SK-MEL-5 (cell line): ENCODE measurements around the gene AAMP. TPM values are rescaled to one million over a fixed set of nuclear protein-coding genes. Genes with fewer than 3 reads are reported as not detected.
A peak's percentile ranks its signal among the peaks of the same experiment; 100 is the strongest.

Experiments used
- DNase-seq: peaks from one replicate; pipeline ENCODE4 v3.0.0-alpha.2; 2016; ENCODE audit warnings: low read depth, low spot score
- in situ Hi-C: cut with HindIII; loops from 2 replicates; pipeline ENCODE4 v1.10.0; 2016; ENCODE audit warnings: low sequenced_read_pairs, high pct_unique_total_duplicates, low pct_unique_long_range_greater_than_20kb
- total RNA-seq: library from RNA; depleted of rRNA; stranded (reverse); fragments of >200 nt; shearing (Covaris generic); gene quantifications from 2 replicates; pipeline ENCODE4 v1.2.3, GENCODE V29; 2014; rRNA removed

Gene AAMP
- total RNA-seq, 1 experiment from 2014 or later, result 153 TPM

DNA sequence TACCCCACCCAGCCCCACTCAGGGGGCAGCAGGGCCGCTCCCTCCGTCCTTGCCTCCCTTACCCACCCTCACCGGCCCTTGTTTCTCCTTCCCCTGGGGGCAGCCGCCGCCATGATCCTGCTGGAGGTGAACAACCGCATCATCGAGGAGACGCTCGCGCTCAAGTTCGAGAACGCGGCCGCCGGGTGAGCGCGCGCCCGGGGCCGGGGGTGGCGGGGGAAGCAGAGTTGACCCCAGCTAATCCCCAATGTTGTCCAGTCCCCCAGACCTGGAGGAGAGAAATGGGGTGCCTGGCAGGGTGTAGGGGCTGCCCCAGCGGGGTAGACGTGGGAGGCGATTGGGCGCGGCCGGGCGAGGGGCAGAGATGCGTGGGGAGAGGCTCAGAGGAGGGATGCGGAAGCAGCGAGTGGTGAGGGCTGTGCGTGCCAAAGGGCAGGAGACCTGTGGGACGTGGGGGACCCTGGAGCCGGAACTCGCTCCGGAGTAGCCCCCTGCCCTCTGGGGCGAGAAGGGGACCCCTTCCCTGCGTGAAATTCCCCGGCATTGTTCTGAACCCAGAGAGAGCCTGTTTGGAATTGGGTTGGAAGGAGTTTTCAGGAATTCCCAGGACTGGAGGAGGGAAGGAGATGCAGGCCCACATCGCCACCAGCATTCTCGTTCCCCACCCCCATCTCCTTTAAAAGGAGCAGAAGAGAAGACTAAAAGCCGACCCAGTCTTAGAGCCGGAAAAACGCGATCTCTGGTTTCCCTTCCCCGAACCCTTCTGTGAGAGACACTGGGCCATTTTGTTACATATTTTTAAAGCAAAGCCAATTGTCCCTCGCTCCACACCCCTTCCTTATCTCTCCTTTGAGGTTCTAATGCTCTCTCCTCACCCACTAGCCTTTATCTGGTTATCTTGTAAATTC lies 52.3 kb downstream of the AAMP start:
- in situ Hi-C loops, result no loop called here
- DNase-seq, result peak; percentile 35

DNA sequence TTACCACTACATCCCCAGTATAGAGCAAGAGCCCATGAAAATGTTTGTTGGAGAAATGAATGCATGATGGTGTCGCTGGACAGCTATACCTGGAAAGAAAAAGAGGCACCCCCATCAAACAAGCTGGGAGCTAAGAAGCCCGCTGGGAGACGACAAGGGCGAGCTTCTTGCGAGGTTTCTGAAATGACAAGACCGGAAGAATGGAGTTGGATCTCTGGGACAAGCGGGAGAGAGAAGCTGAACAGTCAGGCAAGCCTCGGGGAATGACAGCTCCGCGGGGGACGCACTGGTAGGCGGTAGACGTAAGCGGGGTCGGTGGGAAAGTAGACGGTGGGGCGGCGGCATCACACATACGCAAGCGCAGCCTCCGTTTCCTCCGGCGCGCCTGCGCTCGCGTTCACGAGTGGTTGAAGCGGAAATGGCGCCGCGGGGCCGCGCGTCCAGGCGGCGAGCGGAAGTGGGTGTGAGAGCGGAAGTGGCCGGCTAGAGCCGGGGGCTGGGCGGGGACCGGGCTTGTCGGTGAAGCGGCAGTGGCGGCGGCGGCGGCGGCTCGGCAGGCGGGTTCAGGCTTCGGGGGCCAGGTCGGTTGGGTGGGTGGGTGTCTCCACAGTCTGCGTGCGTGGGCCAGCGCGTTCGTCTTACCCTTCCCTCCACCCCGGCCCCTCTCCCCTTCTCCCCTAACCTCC lies 53.1 kb downstream of the AAMP start, which contains the start of gene ARPC2:
Gene ARPC2 (plus strand): TSS at position 516 of the 686 bp plus-strand sequence. CDS start 282 bp downstream, outside the sequence.
- DNase-seq, result peak; percentile 93
- in situ Hi-C loops, result no loop called here

DNA sequence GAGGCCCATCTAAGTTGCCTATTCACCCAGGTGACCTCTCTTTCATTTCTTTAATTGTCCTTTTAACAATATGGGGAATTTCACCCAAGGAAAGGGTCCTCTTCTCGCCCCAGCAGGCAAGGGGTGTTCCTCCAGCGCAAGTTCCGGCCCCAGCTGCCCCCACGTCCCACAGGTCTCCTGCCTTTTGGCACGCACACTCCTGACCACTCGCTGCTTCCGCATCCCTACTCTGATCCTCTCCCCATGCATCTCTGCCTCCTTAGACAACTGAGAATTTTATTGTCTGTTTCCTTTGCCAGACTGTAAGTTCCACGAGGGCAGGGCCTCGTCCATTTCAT lies 53.6 kb downstream of the AAMP start:
- DNase-seq, result no peak
- in situ Hi-C loops, result no loop called here

Other genes with a start within 250 kb of the AAMP start
- not detected in 2 replicates for gene RUFY4, start 200.9 kb downstream of the AAMP start, total RNA-seq
- not detected in 2 replicates for gene CXCR2, start 144.1 kb downstream of the AAMP start, total RNA-seq
- not detected in 2 replicates for gene CXCR1, start 103.2 kb downstream of the AAMP start, total RNA-seq
- gene ARPC2, start 52.9 kb downstream of the AAMP start, total RNA-seq, result 196 and 198 TPM in 2 replicates
- gene GPBAR1, start 9.1 kb downstream of the AAMP start, total RNA-seq, result not detected in 2 replicates
- 25.5 and 27.1 TPM in 2 replicates for gene PNKD, start 382 bp upstream of the AAMP start, total RNA-seq
- 85.8 and 87.7 TPM in 2 replicates for gene TMBIM1, start 22.4 kb upstream of the AAMP start, total RNA-seq
- gene CATIP, start 86.7 kb upstream of the AAMP start, total RNA-seq, result not detected in 2 replicates
- 0.11 TPM in 1 of 2 replicates, not detected in the other for gene SLC11A1, start 112.1 kb upstream of the AAMP start, total RNA-seq
- 26.9 and 29.6 TPM in 2 replicates for gene CTDSP1, start 129.7 kb upstream of the AAMP start, total RNA-seq
- gene VIL1, start 149.0 kb upstream of the AAMP start, total RNA-seq, result 0.05 and 0.11 TPM in 2 replicates